KG1 (cell line): ENCODE measurements around the gene GRIK1.
"Not testable (repeated sequence)": the region's sequence is repeated elsewhere in the genome, so short reads cannot be mapped to it uniquely, and the experiment has no call there.

Experiments
- DNase-seq: peaks from one replicate; lab custom pipeline; 2025; lab: John Stamatoyannopoulos, UW

The GRIK1 gene

DNA sequence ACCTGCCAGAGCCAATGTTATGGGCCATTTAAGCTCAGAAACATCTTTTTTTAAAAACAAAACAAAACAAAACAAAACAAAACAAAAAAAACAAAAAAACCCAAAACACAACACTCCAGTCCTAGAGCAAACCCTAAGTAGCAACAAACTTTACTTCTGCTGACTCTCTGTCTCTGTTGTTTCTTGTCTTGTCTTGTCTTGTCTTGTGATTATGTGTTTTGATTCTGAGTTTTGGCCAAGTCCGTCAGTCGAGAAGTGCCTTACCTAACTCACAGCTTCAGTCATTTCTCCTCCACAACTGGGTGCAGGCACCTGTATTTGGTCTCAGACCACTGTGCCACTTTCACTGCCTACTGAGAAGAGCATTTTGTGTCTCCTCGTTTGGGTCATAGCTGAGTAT, 333.2 kb downstream of the GRIK1 start:
- no peak for DNase-seq

DNA sequence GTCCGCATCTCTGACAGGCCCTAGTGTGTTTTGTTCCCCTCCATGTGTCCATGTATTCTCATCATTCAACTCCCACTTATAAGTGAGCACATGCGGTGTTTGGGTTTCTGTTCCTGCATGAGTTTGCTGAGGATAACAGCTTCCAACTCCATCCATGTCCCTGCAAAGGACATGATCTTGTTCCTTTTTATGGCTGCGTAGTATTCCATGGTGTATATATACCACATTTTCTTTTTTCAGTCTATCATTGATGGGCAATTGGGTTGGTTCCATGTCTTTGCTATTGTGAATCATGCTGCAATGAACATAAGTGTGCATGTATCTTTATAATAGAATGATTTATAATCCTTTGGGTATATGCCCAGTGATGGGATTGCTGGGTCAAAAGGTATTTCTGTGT, 334.6 kb downstream of the GRIK1 start:
- not testable (repeated sequence) for DNase-seq

DNA sequence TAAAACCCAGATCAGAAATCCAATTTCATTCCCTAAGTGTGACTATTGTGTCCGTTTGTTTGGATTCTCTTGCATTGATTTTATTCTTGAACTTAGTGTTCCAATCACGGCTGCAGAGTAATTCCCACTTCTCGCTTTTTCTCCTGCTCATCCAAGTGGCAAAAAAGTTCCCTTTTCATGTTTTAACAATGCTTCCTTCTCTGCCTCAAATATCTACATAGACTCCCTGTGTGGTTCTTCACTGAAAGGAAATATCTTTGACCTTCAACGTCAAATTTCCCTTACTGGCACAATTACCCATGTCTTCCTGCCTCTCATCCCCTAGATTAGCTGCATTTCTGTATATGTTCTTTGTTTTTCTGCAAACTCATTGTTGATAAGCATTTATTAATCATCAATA, 335.7 kb downstream of the GRIK1 start:
- DNase-seq, result no peak

DNA sequence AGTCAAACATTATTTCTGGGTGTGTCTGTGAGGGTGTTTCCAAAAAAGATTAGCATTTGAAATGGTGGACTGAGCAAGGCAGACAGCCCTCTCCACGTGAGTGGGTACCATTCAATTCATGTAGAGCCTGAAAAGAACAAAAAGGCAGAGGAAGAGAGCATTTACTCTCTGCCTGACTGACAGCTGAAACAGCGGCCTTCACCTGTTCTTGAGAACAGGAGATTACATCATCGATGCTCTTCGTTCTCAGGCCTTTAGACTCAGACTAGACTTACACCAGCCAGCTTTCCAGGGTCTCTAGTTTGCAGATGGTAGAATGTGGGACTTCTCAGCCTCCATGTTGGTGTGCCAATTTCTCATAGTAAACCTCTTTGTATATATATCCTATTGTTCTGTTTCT, 338.7 kb downstream of the GRIK1 start:
- DNase-seq, result no peak

DNA sequence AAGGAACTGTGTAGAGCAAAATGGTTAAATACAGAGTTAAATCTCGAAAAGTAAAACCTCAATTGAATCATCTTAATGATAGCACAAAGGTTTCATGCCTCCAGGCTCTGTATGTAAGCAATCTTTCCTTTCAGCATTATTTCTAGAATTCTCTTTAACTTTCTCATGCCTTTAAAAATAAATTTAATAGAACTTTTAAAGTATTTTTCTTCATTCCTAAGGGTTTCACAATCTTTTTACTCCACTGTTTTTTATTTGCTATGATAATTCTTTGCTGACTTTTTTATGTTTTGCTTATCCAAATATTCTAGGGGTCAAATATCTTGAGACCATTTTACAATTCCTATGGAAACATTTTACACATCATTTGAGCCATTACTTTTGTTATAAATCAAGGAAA, 353.1 kb downstream of the GRIK1 start:
- DNase-seq, result no peak

DNA sequence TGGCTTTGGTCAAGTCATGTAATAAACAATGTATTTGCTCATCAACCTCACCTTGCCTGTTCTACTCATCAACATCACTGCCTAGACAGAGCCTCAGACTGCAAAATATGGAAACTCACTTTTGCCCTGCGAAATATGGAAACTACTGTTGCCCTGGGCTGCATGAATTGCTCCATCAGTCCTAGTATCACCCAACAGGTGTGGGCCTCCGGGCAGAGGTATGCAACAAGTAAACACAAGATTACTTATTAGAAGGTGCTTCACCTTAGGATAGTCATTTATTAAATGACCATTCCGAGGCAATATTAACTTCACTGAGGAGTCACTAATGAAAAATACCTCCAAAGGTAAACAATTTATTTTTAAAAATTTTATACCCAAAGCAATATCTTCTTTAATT, 354.3 kb downstream of the GRIK1 start:
- no peak for DNase-seq

DNA sequence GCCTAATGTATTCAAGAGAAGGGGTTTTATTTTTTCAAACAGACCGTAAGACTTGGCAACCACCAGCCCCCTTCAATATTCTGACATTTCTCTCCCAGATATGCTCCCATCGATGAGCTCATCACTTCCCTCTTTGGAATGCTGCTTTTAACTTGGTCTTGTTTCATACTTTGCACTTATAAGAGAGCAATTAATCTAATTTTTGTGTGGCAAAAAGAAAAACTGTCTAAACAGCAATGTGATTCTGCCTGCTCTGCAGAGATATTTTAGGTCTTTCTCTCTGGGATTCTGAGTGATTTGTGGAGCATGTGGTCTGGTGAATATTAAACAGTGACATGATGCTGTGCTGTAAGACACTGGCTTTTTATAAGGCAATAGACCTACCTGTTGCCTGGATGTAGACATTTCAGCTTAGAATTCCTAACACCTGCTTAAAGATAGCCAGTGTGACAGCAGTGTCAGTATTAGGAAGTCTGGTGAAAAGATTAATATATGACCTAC, 356.3 kb downstream of the GRIK1 start:
- DNase-seq, result no peak

DNA sequence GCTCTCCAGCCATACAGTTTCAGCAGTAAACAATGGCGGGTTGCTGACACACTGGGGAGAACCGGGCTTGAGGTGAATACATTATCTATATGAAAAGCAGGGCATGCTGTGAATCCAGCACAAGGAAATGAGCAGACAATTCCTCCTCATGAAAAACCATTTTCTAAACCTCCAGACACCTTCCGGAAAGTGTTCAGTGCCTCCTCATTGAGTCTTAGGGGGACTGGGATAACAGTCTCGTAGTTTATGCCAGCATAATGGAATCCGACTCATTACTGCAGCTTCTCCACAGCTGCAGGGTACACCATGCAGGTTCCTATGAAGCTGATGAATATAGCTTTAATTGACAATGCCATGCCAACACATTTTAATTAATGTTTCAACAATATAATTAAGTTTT, 356.9 kb downstream of the GRIK1 start:
- no peak for DNase-seq

DNA sequence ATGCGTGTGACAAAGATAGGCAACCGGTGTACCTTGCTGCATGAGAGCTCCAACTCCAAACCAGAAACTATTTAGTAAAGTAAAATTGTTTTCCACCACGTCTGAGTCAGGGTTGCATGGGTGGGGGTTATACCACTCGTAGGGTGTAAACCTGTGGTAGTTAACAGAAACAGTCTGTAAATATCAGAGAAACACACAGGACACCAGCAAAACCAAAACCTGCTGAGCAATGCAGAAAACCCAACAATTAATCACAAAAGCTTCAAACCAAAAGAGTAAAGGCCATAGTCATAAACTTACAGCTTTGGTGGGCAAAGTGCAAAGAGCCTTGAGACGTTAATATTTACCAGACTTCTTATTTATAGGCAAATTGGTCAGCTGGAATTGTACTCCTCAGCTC, 358.4 kb downstream of the GRIK1 start:
- DNase-seq, result no peak

DNA sequence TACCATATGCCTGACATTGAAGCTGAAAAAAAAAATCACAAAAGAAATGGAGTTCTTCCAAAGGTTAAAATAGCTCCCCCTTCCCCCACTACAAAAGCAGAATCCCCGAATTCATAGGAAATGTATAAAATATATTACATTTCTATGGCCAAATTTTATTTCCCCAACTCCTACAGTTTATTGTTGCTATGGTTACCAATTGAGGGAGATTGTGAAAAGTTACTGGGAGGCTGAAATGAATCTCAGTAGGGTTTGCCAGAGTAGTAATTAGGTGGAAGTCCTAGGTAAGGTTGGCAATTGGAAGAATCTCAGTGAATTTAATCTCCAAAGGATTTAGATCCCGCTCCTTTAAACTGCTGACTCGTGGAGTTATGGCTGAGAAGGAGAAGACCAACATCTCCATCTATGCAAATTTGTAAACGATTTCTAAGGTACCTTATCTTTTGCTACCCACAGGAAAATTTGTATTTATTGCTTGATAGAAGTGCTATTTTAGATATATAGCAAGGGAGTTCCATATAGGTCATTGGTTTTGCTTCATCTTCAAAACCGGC, 359.0 kb downstream of the GRIK1 start:
- no peak for DNase-seq

DNA sequence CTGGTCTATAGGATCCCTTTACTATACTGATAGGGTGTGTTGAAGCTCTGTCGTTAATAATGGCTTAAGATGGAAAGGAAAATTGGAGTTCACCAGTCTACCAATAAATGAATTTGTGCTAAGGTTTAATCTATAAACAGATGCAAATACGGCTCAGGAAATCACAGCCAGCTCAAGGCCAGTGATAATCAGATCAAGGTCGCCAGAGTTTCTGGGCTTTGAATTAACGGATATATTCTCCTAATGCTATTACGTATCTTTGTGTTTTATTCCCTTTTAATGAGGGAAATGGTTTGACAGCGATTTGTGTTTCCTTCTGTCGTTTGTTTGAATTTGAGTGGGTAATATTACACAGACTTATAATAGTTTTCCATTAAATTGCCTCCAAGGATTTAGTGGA, 361.5 kb downstream of the GRIK1 start:
- DNase-seq, result no peak

DNA sequence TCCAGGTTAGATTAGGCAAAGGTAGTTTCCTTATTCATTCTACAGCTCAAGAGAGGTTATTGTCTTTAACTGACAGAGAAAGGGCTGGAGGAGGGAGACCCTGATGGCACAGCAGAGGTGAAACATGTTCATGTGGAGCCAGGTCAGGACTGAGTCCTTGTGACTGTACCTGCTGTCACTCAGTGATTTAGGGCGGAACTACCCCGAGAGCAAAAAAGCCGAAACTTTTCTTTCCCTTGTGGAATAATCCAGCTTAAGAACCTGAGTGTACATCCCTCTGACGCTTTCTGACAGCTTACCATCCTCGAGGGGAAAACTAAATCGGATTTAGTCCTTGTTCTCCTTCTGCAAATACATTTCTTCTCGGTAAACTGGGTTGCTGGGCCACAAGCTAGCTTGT, 367.8 kb downstream of the GRIK1 start:
- DNase-seq, result no peak

DNA sequence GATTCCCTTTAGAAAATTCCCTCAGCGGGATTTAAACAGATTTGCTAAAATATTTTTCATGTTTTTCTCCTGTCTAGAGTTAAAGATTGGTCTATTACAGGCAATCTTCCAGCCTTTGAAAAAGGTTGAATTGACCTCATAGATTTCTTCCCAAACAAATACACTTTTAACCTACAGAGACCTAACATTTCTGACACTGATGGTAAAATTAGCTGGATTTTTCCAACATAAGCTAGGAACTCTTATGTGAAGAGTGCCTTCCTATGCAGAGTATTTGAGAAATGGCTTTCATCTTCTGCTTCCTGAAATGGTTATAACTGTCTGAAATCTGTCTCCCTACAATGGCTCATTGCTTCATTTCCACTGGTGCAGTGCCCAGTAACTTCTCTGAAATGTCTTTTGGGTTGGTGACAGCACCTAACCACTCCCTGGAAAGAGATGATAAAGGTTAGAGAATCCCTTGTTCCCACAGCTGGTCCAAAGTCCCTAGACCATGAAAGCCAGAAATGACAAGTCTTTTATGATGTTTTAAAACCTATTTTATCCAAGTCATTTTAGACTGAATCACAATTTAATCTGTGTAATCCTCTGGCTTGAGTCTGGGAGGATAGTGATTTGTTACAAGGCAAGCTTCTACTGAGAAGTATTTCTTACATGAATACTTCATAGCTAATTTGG, 371.6 kb downstream of the GRIK1 start:
- DNase-seq, result no peak

DNA sequence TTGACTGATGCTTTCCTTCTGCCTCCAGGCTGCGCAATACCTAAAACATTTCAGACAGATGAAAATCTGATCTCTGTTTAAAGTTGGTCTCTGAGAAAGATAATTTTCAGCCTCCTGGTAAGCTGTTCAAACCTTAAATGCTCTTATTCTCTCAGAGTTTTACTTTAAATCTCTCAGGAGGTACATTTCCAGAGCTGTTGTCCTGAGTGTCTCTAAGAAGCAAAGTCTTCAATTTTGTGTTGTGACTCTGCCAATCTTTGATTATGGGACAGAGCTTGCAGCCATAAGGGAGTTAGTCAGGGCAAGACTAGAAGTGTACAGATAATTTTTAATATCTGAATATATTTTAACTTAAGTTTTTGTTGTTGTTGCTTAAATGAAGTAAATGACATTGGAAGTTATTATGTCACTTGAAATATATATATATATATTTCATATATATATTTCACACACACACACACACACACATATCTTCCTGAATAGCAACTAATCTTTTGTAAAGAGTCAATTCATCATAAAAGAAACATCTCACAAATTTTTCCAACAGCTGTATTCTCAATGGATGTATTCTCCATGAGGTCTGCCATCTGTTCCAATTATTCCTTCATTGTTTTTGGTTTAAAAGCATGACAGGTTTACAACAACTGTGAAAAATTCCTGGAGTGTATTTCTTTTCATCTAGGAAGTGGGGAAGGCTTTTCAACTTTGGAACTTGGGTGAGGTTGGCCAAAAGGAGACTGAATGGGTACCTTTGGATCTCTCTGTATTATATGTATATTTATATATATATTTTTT, 381.7 kb downstream of the GRIK1 start:
- no peak for DNase-seq

DNA sequence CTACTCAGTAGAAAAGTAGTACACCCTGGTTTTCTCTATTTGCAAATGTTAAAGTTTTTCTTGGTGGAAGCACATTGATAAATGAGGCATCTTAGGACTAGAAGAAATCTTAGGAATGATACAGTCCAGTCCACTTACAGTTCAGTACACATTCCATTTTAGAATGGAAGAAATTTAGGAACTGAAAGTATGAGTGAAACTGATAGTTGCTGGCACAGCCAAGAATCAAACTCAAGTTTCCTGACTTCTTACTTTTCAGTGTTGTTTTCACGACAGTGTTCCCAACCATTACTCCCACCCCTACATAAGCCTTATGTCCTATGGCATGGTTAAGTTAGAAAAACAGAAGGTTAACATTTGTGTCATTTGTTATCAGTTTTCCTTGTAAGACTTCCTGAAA, 382.6 kb downstream of the GRIK1 start:
- no peak for DNase-seq

DNA sequence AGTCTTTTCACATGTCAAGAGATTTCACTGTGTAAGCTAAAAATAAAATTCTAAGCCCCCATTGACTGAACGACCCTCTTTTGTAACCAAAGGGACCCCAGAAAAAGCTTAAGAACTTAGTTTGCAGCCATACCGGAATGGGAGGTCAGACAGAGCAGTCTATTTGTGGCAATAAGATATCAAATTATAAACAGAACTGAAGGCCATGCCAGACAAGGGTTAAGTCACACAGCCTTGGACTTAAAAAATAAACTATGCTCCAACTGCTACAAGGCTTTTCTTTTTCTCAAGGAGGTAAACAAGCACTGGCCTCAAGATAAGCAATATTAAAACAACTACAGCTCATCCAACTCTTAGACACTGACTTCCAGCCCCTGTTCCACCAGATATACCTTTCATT, 384.2 kb downstream of the GRIK1 start:
- DNase-seq, result no peak

DNA sequence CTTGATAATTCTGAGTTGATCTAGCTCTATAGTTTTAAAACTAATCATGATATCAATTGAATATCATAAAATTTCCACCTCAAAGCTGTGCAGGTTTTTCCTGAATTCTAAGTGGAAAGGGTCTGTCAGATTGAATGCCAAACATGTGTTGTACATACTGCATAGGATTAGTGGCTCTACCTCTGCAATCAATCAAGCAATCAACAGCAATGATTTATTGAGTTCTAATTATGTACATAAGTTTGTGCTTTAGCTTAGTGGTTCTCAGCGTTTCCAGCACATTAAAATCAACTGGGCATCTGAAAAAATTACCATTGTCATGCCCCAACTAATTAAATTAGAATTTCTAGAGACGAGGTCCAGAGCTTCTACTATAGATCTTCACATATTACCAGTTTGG, 389.6 kb downstream of the GRIK1 start:
- no peak for DNase-seq

DNA sequence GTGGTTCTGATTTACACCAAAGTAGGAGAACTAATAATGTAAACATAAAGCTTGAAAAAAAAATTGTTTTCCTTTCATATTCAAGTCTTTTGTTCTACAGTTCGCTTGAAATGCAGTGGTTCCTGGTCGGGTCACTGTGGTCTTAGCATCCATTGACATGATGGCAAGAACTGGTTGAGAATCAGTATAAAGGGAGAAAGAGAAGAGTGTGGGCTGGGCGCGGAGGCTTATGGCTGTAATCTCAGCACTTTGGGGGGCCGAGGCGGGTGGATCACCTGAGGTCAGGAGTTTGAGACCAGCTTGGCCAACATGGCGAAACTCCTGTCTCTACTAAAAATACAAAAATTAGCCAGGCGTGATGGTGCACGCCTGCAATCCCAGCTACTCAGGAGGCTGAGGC, 390.2 kb downstream of the GRIK1 start:
- DNase-seq, result no peak

DNA sequence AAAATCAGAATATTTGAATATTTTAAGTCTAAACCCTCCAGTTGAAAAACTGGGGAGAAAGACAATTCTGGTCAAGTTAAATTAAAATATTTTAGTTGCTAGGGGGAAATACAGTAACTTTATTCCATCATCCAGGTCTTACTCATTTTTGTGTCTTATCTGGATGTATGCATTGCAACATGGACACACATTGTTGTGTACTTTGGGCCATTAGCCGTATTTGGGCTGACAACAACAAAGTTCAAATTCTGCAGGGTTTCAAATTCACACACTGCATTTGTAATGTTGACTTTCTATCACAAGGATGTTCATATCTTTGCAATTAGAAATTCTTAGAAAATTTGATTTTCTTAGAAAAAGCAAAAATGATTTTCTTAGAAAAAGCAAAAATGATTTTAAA, 391.8 kb downstream of the GRIK1 start:
- DNase-seq, result no peak

DNA sequence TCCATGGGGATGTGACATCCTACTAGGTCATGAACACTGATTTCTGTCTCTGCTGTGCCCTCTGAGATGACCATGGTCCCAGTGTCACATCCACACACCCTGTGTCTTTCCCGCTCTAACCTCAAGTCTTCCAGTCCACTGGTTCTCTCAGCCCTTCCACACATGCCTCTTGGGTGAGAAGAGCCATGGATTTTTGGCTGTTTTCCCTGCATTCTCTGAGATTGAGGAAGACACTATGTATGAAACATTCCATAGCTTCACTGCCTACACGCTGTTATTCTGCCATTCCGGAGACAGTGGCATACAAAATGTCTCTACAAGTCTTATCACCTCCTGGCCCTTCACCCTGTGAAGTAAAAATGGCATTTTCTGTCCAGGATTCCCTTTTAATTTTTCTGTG, 393.7 kb downstream of the GRIK1 start:
- DNase-seq, result no peak

DNA sequence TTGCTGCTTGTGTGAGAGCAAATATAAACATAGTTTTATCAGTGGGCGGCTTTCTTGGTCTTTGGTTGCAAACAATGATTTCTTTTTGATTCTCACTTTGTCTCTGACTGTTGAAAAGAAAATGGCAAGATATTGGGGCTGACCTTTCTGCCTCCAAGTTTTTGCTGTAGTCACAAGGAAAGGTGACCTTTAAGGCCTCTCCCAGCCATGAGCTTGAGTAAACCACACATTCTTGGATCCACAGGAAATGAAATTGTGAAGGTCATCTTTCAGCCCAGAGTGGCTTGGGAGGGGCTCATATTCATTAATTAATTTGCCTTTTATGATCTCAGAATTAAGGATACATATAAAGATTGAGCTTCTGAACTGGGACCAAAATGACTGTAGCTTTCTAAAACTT, 399.5 kb downstream of the GRIK1 start:
- no peak for DNase-seq

DNA sequence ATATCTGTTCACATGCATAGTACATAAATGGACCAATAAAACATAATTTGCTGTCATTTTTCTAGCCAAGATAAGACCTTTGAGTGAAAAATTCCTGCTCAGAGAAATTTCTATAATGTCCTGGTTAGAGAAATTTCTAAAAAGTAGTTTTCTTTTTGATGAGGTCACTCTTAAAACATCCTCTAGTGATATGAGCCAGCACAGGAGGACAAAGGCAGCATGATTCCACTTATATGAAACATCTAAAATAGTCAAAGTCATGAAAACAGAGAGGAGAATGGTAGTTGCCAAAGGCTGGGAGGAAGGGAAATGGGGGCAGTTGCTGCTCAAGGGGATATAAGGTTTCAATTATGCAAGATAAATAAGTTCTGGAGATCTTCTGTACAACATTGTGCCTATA, 401.7 kb downstream of the GRIK1 start:
- DNase-seq, result no peak

DNA sequence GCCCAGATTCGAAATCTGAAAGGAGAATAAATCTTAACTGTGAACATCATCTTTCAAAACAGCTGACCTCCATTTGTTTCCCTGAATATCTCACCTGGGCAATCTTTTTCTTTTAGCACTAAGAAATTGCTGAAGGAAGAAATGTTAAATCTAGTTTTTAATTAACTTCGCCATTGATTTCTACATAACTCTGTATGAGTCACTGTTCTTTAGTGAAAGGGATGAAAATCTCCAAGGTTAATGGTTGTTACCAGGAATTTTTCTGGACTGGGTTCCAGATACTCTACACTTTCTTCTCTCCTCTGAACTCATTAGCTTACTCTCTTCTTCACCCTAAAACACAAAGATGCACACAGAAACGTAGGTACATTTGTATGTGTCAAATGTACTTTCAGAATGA, 405.3 kb downstream of the GRIK1 start:
- DNase-seq, result no peak
